ENCODE results near the gene NEGR1.

Gene NEGR1

GRCh38 chr1:71592646-71593274, 689.6 kb downstream of the NEGR1 start:
- DNase-seq (ENCODE audit: low read depth): no peak
- H3K4me3 ChIP-seq (ENCODE audit: low read depth, low read length): no peak overlapping the region
- TF ChIP-seq, protein P1, sequence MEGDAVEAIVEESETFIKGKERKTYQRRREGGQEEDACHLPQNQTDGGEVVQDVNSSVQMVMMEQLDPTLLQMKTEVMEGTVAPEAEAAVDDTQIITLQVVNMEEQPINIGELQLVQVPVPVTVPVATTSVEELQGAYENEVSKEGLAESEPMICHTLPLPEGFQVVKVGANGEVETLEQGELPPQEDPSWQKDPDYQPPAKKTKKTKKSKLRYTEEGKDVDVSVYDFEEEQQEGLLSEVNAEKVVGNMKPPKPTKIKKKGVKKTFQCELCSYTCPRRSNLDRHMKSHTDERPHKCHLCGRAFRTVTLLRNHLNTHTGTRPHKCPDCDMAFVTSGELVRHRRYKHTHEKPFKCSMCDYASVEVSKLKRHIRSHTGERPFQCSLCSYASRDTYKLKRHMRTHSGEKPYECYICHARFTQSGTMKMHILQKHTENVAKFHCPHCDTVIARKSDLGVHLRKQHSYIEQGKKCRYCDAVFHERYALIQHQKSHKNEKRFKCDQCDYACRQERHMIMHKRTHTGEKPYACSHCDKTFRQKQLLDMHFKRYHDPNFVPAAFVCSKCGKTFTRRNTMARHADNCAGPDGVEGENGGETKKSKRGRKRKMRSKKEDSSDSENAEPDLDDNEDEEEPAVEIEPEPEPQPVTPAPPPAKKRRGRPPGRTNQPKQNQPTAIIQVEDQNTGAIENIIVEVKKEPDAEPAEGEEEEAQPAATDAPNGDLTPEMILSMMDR (IDR thresholded peaks at IDR 0.05; ENCODE audit: control insufficient read depth, extremely low read depth, insufficient read depth): no peak

DNA sequence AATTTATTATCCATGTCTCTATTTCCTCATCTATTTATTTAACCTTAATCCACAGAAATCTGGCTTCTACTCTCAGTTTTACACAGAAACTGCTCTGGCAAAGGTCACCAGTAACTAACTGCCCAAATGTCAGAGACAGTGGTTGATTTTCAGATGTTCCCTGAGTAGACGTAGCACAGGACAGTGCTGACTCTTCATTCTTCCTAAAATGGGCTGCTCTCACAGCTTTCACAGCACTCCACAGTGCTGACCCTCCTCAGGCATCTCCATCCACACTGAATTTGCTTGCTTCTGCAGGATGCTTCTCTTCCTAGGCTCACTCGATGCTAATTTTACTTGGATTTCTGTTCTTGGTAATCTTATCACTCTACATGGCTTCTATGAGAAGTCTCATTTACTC, 693.3 kb downstream of the NEGR1 start:
- TF ChIP-seq, protein P1 (IDR thresholded peaks at IDR 0.05; ENCODE audit: control insufficient read depth, extremely low read depth, insufficient read depth): no peak
- H3K4me3 ChIP-seq (ENCODE audit: low read depth, low read length): no peak overlapping the region
- DNase-seq (ENCODE audit: low read depth): no peak

DNA sequence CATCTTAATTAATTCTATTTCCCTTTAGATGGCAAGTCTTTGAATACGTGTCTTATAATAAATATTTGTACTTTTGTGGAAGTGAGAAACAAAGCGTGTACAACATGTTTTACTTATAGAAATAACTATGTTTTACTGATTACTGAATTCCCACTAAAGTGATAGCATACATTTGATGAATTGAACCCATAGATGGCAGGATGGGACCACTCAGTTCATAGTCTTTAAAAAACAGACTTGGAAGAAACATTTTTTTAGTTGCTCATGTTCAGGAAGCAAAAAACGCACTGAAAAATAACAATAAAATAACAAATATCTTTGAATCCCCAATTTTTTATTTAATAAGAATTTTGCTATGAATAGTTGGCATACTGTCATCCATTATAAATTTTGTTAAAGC, 694.4 kb downstream of the NEGR1 start:
- DNase-seq (ENCODE audit: low read depth): peak; percentile 25
- H3K4me3 ChIP-seq (ENCODE audit: low read depth, low read length): no peak overlapping the region
- TF ChIP-seq, protein P1 (IDR thresholded peaks at IDR 0.05; ENCODE audit: control insufficient read depth, extremely low read depth, insufficient read depth): peak; percentile 45

DNA sequence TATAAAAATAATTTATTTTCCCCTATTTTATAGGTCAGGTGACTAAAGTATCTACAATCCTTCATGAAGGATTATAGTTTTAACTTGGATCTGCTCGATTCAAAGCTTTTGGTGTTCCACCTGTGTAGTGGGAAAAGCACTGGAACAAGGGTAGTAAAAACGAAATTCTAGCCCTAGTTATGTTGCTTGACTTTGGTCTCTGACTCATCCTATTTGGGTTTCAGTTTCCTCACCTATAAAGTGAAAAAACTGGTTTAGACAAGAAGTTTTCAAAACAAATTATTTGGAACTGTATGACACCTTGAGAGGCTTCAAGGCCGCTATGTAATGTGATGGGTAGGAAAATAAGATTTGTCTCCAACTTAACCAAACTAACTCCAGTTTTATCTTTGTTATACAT, 696.3 kb downstream of the NEGR1 start:
- no peak overlapping the region for H3K4me3 ChIP-seq (ENCODE audit: low read depth, low read length)
- no peak for DNase-seq (ENCODE audit: low read depth)
- TF ChIP-seq, protein P1 (IDR thresholded peaks at IDR 0.05; ENCODE audit: control insufficient read depth, extremely low read depth, insufficient read depth): no peak

DNA sequence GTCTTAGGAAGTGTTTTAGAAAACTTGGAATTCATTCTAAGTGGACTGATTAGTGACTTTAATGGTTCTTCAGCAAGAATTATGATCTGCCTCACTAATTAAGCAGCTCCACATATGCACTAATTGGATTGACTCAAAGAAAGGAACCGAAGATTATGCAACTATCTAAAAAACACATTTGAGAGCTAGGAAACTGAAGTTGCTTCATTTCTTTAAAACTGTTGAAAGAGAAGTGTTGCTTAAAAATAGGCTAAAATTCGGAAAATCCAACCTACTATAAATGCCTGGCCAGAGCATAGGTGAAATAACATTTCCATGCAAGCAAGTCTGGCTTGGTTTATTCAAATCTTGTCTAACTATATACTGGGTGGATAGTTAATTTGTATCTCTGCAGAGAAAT, 698.6 kb downstream of the NEGR1 start:
- H3K4me3 ChIP-seq (ENCODE audit: low read depth, low read length): no peak overlapping the region
- no peak for DNase-seq (ENCODE audit: low read depth)
- TF ChIP-seq, protein P1 (IDR thresholded peaks at IDR 0.05; ENCODE audit: control insufficient read depth, extremely low read depth, insufficient read depth): no peak

DNA sequence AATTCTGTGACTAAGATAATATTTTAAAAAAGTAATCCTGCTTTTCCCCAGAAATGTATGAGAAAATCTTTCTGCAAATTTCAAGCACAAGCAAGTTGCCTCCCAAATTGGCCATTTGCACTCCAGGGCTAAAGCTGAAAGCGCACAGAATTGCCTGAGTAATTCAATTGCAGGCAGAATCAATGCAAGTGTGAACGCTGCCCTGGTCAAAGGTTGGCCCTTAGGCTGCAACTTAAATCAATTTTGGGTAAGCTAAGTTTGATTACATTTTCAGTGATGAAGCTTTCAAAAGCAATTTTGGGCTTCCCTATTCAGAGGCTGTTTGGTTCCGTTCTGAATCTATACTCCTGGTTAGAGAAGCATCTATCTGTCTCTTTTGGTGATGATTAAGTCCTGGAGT, 699.7 kb downstream of the NEGR1 start:
- DNase-seq (ENCODE audit: low read depth): no peak
- H3K4me3 ChIP-seq (ENCODE audit: low read depth, low read length): no peak overlapping the region
- TF ChIP-seq, protein P1 (IDR thresholded peaks at IDR 0.05; ENCODE audit: control insufficient read depth, extremely low read depth, insufficient read depth): no peak

Measured in LNCaP clone FGC (cell line).